CD4-positive, alpha-beta T cell treated with Interleukin-17A for 4 hours (primary cell): ENCODE measurements around the gene TWF2.
"Not testable (repeated sequence)": the region's sequence is repeated elsewhere in the genome, so short reads cannot be mapped to it uniquely, and the experiment has no call there.

Experiments used
- DNase-seq: peaks from one replicate; pipeline ENCODE4 v3.0.0-alpha.2; 2020; ENCODE audit warnings: mixed read lengths

TWF2 gene

DNA sequence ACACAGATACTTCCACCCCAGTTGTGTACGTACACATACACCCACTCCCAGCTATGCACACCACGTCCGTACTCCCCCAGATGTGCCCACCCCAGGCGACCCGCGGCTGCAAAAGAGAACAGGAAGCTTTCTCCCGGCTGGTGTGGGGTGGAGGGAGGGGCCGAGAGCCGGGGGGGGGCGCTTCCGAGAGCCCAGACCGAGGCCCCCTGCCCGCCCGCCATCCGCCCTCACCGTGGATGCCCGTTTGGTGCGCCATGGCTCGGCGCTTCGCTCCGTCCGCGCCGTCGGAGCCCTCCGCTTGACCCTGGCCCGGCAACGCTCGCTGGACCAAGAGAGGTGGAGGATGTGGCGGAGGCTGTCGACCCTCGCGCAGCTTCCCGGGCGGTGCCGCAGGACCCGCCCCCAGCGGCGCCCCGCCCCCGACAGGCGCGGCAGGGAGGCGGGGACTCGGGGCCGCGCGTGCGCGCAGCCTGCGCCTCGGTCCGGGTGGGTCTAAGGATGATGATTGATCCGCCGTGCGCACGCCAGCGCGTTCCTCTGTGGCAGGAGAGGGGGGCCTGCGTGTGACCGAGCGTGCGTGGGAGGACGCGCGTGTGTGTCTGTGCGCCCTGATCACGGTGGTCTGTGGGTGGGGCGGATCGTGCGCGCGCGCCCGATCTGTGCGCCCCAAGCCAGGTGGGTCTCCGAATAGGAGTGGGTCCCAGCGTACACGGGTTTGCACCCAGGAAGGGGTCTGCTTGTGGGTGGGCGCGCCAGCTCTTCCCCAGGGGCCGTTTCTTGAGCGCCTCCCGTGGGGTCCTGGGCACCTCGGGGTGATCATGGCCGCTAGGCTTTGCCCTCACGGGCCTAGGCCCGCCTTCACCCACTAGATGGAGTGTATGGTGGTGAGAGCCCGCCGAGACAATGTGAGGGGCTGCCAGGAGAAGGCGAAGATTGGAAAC is at the start of gene TWF2:
Gene TWF2, minus strand, starts transcription at position 398 of the 941 bp plus-strand sequence. Its CDS starts 142 bp downstream, at position 256.
- peak; percentile 92 for DNase-seq

GRCh38 chr3:52288674-52289073 is 49.7 kb upstream of the TWF2 start:
- DNase-seq = no peak

DNA sequence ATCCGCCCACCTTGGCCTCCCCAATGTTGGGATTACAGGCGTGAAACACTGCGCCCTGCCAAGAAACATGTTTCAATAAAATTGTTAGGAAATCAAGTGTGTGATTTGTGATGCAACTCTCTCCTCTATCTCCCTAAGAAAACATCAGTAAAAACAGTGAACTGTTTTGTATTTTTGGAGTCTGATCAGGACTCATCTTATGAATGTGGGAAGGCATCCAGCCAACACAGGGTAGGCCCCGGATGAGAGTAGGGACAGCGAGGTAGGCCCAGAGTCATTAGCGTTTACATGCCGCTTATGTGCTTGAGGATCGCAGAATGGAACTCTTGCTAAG is 47.8 kb upstream of the TWF2 start:
- no peak for DNase-seq

DNA sequence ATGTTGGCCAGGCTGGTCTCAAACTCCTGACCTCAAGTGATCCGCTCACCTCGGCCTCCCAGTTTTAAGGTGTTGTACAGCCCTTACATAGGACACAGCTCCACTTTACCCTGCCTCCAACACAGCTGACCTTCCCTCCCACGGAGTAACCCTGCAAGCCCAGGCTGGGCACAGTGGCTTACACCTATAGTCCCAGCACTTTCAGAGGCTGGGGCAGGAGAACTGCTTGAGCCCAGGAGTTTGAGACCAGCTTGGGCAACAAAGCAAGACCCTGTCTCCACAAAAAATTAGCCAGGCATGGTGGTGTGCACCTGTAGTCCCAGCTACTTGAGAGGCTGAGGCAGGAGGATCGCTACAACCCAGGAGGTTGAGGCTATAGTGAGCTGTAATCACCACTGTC is 45.1 kb upstream of the TWF2 start:
- not testable (repeated sequence) for DNase-seq

- no peak for DNase-seq
Observed at GRCh38 chr3:52283306-52283705, 44.3 kb upstream of the TWF2 start.

DNA sequence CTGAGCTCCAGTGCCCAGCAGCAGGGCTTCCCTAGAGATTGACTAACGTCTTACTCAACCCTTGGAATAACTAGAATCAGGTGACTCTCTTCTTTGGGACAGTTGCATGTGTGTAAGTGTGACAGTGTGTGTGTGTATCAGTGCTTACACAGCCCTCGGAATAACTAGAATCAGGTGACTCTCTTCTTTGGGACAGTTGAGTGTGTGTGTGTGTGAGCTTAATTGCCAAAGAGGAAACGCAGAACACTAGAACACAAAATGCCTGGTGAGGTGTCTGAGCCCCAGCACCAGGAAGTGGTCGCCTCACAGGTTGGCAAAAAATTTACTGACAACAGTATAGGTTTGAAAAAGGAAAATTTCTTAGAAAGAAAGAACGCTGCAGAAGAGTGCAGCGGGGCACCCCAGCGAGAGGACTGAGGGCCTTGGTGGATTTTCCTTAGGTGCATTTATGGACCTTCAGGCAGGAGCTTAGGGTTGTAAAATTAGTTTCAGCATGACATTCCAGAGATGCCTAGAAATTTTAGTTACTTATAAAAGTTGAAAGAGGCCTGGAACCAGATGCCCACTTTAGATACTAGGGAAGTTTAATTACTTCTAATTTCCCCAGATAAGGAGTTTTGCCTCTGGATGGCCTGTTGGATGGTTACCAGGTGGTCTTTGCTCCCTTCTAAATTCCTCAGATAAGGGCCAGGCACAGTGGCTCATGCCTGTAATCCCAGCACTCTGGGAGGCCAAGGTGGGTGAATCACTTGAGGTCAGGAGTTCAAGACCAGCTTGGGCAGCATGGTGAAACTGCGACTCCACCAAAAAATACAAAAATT is 43.2 kb upstream of the TWF2 start:
- DNase-seq = peak; percentile 68

- no peak for DNase-seq
Observed at GRCh38 chr3:52280050-52280461, 41.1 kb upstream of the TWF2 start.

DNA sequence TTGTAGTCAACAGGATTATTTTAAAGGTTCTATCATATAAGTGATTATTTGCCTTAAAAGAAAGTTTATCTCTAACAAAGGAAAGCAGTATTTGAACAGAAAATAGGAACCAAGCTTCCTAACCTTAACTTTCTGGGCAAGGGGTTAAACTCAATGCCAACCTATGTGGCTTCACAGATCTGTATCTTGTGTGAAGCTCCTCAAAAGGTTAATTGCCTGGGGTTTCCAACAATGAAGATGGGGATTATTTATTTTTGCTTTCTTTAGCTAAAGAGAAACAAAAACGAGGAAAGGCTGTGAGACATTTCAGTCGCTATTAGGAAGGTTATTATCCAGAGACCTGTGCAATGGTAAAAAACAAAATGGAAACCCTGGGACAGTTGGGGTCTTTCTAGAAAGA is 40.6 kb upstream of the TWF2 start:
- DNase-seq = no peak

DNA sequence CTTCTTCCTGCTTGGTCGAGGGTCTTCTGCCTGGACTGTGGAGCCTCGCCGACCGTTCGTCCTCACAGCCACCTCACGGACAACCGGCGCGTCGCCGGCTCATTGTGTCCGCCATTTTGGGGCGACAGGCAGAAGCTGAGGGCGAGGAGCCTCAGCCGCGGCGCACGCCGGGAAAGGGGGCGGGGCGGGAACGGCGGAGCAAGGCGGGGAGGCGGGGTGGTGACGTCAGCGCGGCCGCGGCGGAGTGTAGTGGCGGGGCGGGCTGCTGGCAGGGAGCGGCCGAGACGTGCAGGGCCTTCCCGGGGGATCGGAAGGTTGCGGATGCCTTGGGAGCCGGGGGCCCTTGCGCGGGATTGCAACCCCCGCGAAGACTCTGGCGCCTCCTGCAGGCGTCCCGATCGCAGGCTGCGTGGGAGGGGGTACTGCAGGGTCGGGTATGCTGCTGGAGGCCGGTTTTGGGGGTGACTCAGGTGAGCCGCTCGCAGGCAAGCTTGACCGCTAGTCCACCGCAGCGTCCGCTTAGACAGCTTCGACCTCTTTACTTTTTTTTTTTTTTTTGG is 39.6 kb upstream of the TWF2 start, which contains the start of gene WDR82:
Gene WDR82, minus strand, starts transcription at position 140 of the 560 bp plus-strand sequence. CDS start 288 bp downstream, outside the sequence.
- DNase-seq = peak; percentile 99

DNA sequence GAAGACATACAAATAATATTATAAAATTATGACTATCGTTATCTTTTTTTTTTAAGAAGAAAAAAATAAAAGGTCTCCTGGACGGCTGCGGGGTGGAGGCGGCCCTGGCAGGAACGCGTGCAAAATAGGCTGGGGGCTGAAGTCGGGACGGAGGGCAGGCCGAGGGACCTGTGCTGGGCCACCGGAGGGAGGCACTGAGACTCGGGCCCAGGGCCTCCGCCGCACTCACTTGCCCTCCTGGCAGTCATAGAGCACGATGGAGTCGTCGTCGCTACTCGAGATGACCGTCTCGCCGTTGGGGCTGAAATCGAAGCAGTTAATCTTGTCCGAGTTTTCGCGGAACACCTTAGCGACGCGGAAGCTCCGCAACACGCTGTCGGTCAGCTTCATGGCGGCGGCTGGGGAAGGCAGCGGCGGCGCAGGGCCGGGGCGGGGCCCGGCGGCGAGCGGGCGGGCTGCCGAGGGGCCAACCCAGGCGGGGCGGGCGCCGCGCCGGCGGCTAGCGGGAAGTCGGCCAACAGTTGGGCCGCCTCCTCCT is 39.1 kb upstream of the TWF2 start:
- peak; percentile 67 for DNase-seq

DNA sequence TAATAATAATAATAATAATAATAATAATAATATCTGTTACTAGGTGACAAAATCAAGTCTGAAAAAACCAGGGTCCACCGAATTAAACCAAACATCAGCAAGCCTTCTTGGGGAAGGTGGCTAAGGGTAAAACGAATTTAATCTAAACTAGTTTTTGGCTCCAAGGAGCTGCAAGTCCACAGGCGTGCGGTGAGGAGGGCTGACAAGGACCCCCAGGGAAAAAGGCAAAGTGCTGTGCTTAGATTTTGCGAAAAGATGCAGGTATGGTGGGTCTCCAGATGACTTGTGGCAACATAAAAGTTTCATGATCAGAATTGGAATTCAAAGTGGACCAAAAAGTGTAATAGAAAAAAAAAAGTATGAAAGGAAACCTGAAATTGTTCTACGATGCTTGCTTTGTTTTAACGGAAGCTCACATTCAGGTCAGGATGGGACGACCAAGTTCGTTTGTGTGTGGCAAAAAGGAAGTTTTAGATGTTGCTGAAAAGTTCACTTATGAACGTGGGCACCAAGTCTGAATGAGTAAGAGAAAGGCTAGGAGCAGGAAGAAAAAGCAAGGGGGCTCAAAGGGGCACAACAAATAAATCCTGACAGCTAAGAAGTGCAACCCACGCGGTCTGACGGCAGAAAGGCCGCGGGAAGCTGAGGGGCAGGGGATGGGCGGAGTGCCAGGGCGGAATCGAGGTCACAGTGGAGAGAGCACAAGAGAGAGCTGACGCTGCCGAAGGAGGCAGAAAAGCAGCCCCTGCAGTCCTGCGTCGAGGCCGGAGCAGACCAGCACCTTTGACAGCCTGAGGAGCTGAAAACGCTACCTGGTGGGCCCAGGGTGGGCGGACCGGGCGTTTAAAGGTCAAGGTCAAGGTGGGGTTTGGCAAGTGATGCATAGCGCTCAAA is 38.4 kb upstream of the TWF2 start:
- DNase-seq = peak; percentile 76

DNA sequence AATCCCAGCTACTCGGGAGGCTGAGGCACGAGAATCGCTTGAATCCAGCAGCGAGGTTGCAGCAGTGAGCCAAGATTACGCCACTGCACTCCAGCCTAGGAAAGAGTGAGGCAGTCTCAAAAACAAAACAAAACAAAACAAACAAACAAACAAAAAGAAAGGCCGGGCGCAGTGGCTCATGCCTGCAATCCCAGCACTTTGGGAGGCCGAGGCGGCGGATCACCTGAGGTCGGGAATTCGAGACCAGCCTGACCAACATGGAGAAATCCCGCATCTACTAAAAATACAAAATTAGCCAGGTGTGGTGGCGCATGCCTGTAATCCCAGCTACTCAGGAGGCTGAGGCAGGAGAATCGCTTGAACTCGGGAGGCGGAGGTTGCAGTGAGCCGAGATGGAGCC is 35.8 kb upstream of the TWF2 start:
- not testable (repeated sequence) for DNase-seq

- DNase-seq = no peak
Observed at GRCh38 chr3:52272831-52273230, 33.9 kb upstream of the TWF2 start.

- DNase-seq = not testable (repeated sequence)
Observed at GRCh38 chr3:52272172-52272571, 33.2 kb upstream of the TWF2 start.

DNA sequence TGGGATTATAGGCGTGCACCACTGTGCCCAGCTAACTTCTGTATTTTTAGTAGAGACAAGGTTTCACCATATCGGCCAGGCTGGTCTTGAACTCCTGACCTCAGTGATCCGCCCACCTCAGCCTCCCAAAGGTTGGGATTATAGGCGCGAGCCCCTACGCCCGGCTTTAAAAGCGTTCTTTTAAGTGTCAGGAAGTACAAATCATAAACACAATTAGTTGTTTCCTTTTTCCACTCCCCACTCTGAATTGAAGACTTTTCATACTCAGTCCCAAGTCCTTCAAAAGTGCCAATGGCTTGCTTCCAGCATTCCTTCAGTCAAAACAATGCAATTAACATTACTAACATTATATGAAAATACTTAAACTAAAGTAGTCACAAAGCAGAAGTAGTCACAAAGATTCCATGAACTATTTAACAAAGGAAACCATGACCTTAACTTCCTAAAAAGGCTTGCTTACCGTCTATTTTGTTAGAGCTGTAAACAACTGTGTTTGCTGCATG is 31.3 kb upstream of the TWF2 start:
- no peak for DNase-seq

DNA sequence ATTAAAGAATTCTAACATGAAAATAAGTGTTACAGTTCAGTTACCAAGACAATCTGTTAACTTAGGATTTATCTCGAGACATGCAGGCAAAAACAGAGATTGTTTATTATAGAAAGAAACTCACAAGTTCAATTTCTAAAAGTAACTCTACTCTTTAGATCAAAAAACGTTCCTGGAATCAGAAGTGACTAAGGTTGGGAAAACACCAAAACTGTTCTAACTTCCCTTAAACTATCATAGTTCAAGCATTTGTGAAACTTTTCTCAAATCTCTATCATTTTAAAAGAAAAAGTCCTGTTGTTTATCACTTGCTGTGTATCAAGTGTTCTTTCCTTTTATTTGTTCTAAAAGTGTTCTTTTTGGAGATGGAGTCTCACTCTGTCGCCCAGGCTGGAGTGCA is 30.8 kb upstream of the TWF2 start:
- no peak for DNase-seq

- DNase-seq = peak; percentile 75
Observed at GRCh38 chr3:52268036-52268435, 29.1 kb upstream of the TWF2 start.

- no peak for DNase-seq
Observed at GRCh38 chr3:52265387-52265786, 26.4 kb upstream of the TWF2 start.

- no peak for DNase-seq
Observed at GRCh38 chr3:52262447-52262846, 23.5 kb upstream of the TWF2 start.

DNA sequence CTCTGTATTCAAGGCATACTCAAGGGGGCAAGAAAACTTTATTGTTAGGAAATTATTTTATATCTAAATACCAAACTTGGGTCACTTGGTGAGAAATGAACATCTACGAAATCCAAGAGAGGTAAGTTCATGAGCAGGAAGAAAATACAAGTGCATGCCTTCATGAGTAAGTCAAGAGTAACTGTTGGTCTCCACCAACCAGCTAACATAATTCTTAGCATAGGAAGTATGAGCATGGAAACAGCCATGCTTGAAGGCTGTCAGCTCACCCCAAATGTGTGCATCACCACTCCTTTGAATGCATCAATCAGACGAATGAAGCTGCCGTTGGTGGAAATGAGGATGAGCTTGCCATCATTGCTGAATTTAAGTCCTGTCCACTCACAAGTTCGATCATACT is 20.5 kb upstream of the TWF2 start:
- DNase-seq = no peak

DNA sequence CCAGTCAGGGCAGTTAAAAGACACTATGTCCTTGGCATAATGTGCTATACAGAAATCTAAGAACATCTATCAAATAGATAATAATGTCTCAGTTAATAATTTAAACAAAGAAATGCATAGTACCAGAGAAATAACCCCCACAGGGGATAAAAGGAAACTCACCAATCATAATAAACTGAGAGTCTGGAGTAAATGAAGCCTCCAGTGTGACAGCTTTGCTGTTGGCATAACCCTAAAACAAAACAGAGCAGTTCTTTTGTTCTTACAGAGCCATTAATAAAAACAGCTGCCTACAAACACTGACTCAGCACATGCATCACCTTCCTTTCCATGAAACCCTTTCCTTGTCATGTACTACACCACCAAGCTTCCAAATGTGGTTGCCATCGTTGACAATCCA is 20.1 kb upstream of the TWF2 start:
- no peak for DNase-seq

- no peak for DNase-seq
Observed at GRCh38 chr3:52257911-52258310, 19.0 kb upstream of the TWF2 start.
